GM21447 (cell line): Measurements from ENCODE around the gene RHCE.
"Not testable (repeated sequence)": the region's sequence is repeated elsewhere in the genome, so short reads cannot be mapped to it uniquely, and the experiment has no call there.

ENCODE experiments used
- ATAC-seq: cut with Tn5 transposase; IDR thresholded peaks from one replicate; pipeline ENCODE4 v1.9.1; 2021; ENCODE audit not compliant: unreplicated experiment

The RHCE gene

GRCh38 chr1:25402947-25403803, 17.4 kb downstream of the RHCE start:
- ATAC-seq = not testable (repeated sequence)

- not testable (repeated sequence) for ATAC-seq
Observed at GRCh38 chr1:25398079-25398478, 22.5 kb downstream of the RHCE start.

GRCh38 chr1:25397549-25397948, 23.1 kb downstream of the RHCE start:
- not testable (repeated sequence) for ATAC-seq

- no peak for ATAC-seq
Observed at GRCh38 chr1:25392841-25393240, 27.8 kb downstream of the RHCE start.

GRCh38 chr1:25389721-25390120, 30.9 kb downstream of the RHCE start:
- ATAC-seq = not testable (repeated sequence)

- ATAC-seq = not testable (repeated sequence)
Observed at GRCh38 chr1:25388691-25389090, 31.9 kb downstream of the RHCE start.

- ATAC-seq = not testable (repeated sequence)
Observed at GRCh38 chr1:25387096-25387495, 33.5 kb downstream of the RHCE start.

GRCh38 chr1:25383875-25384274, 36.8 kb downstream of the RHCE start:
- ATAC-seq = not testable (repeated sequence)

GRCh38 chr1:25383090-25383489, 37.5 kb downstream of the RHCE start:
- not testable (repeated sequence) for ATAC-seq

GRCh38 chr1:25382543-25382942, 38.1 kb downstream of the RHCE start:
- not testable (repeated sequence) for ATAC-seq

- ATAC-seq = not testable (repeated sequence)
Observed at GRCh38 chr1:25378367-25378766, 42.3 kb downstream of the RHCE start.

GRCh38 chr1:25371757-25372156, 48.9 kb downstream of the RHCE start:
- not testable (repeated sequence) for ATAC-seq

GRCh38 chr1:25369691-25370271, 50.8 kb downstream of the RHCE start:
- not testable (repeated sequence) for ATAC-seq

GRCh38 chr1:25369241-25369640, 51.4 kb downstream of the RHCE start:
- no peak for ATAC-seq

- not testable (repeated sequence) for ATAC-seq
Observed at GRCh38 chr1:25362634-25363559, 57.7 kb downstream of the RHCE start.

- ATAC-seq = no peak
Observed at GRCh38 chr1:25361901-25362300, 58.7 kb downstream of the RHCE start.

GRCh38 chr1:25360596-25361581, 59.7 kb downstream of the RHCE start:
- ATAC-seq = no peak

GRCh38 chr1:25356848-25357247, 63.8 kb downstream of the RHCE start:
- no peak for ATAC-seq

GRCh38 chr1:25356441-25356840, 64.2 kb downstream of the RHCE start:
- no peak for ATAC-seq

- no peak for ATAC-seq
Observed at GRCh38 chr1:25355841-25356395, 64.7 kb downstream of the RHCE start.
